ENCODE results near the gene IL17RB. TPM values are rescaled to one million over a fixed set of nuclear protein-coding genes. Genes with fewer than 3 reads are reported as not detected.
A peak's percentile ranks its signal among the peaks of the same experiment; 100 is the strongest.

IL17RB gene, protein sequence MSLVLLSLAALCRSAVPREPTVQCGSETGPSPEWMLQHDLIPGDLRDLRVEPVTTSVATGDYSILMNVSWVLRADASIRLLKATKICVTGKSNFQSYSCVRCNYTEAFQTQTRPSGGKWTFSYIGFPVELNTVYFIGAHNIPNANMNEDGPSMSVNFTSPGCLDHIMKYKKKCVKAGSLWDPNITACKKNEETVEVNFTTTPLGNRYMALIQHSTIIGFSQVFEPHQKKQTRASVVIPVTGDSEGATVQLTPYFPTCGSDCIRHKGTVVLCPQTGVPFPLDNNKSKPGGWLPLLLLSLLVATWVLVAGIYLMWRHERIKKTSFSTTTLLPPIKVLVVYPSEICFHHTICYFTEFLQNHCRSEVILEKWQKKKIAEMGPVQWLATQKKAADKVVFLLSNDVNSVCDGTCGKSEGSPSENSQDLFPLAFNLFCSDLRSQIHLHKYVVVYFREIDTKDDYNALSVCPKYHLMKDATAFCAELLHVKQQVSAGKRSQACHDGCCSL
- polyA plus RNA-seq (2013, experiment 1 of 2) = not detected
- 0.04 TPM for polyA plus RNA-seq (2013, experiment 2 of 2)

DNA sequence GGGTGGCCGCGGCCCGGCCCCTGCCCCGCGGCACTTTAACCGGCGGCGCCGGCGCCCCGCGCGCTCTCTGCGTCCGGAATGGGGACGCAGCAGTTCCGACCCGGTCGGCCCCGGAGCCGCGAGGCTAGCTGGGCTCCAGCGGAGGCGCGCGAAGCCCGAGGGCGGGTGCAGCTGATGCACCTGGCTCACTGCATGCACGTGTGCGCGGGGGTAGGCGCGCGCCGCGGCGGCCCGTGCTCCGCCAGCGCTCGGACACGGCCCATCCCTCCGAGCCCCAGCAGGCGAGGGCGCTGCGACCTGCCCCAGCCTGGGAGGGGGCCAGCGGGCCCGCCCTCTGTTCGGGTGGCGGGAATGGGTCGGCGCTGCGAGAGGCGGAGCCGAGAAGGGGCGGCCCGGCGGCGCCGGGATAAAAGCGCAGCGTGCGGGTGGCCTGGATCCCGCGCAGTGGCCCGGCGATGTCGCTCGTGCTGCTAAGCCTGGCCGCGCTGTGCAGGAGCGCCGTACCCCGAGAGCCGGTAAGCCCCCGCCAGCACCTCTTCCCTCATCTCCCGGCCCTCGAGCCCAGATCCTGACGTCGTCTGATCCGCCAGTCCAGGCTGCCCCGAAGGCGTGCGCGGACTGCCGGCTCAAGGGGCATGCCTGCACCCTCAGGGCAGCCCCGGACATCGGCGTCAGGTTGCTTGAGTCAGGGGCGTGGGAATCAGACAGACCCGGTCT, at the start of gene IL17RB, which contains the start of gene CHDH:
Gene IL17RB, plus strand, starts transcription at position 435 of the 717 bp plus-strand sequence. Its CDS starts 21 bp downstream, at position 456.
Gene CHDH, minus strand, starts transcription at position 286 of the 717 bp plus-strand sequence. CDS start 22,411 bp downstream, outside the sequence.
- Histone ChIP-seq H3K23ac (ENCODE audit: low read length in 2 of 2) (peak within 1 kb of the TSS in 1 of 2 experiments; percentile 2), H3K4me2 (ENCODE audit: low read length, poor library complexity, severe bottlenecking) (peak within 1 kb of the TSS; percentile 98), H3K4ac (ENCODE audit: low read depth in 1 of 2, low read length in 2 of 2) (no peak within 1 kb of the TSS), H2BK15ac (ENCODE audit: low read depth, poor library complexity, severe bottlenecking) (no peak within 1 kb of the TSS), H3K14ac (ENCODE audit: low read length in 2 of 2) (no peak within 1 kb of the TSS), H2AK5ac (ENCODE audit: low read length, severe bottlenecking) (no peak within 1 kb of the TSS), H2BK12ac (ENCODE audit: low read length in 2 of 2) (no peak within 1 kb of the TSS), H4K8ac (ENCODE audit: low read length) (no peak within 1 kb of the TSS), H3K4me3 (ENCODE audit: insufficient read depth in 1 of 2, low read depth in 1 of 2, low read length in 2 of 2) (peak within 1 kb of the TSS; percentile 71 to 82), H3K36me3 (ENCODE audit: control insufficient read depth in 1 of 2, insufficient read depth in 2 of 2, low read depth in 1 of 2, low read length in 2 of 2) (no peaks in the 10 kb centered on the region), H4K91ac (ENCODE audit: low read length) (peak within 1 kb of the TSS; percentile 10), H3K4me1 (ENCODE audit: control insufficient read depth, insufficient read depth, low read depth, low read length) (peaks cover 14% of the 10 kb centered on the region), H3K27ac (ENCODE audit: low read length, poor library complexity, severe bottlenecking) (no peak within 1 kb of the TSS), H2BK5ac (ENCODE audit: low read depth, low read length, poor library complexity, severe bottlenecking) (no peak within 1 kb of the TSS), H3K18ac (ENCODE audit: low read depth in 1 of 2, low read length in 2 of 2) (no peak within 1 kb of the TSS), H2AFZ (ENCODE audit: low read depth, low read length) (peak within 1 kb of the TSS; percentile 42), H2BK120ac (ENCODE audit: low read depth, low read length) (no peak within 1 kb of the TSS), H3K9ac (ENCODE audit: low read length) (peak within 1 kb of the TSS; percentile 79), H3K79me1 (replicated peaks; ENCODE audit: low read length, poor library complexity, severe bottlenecking) (no peaks in the 10 kb centered on the region), H3K27me3 (ENCODE audit: control insufficient read depth in 1 of 2, insufficient read depth in 1 of 2, low read length in 2 of 2) (peaks cover 18 to 29% of the 10 kb centered on the region in 2 experiments), H3K9me3 (ENCODE audit: control insufficient read depth, low read length) (no peaks in the 10 kb centered on the region)
- 12% methylated on average over 38 of the region's 91 CpGs for WGBS
- no peak for DNase-seq

DNA sequence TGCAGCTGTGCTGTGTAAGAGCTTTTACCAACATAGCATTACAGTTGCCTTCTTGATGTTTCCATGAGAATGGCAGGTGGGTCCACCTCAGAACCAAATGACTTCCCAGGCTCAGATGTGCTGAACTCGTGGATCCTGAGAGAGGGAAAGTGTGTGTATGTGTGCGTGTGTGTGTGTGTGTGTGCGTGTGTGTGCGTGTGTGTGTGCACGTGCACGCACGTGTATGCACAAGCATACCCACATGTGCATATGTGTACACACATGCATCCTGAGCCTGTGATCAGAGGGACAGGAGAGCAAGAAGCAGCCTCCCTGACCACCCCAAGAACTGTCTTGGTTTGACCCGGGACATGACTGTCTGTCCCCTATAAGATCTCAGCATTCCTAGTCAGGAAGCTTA, 48.2 kb upstream of the IL17RB start:
- H2BK120ac ChIP-seq (ENCODE audit: low read depth, low read length) = no peak overlapping the region
- no peak overlapping the region for H2AK5ac ChIP-seq (ENCODE audit: low read length, severe bottlenecking)
- no peak overlapping the region for H3K14ac ChIP-seq (ENCODE audit: low read length in 2 of 2)
- no peak overlapping the region for H3K4me2 ChIP-seq (ENCODE audit: low read length, poor library complexity, severe bottlenecking)
- H3K23ac ChIP-seq (ENCODE audit: low read length in 2 of 2) = no peak overlapping the region
- no peak overlapping the region for H4K91ac ChIP-seq (ENCODE audit: low read length)
- H2BK5ac ChIP-seq (ENCODE audit: low read depth, low read length, poor library complexity, severe bottlenecking) = no peak overlapping the region
- H2BK12ac ChIP-seq (ENCODE audit: low read length in 2 of 2) = no peak overlapping the region
- no peaks in the 10 kb centered on the region for H3K36me3 ChIP-seq (ENCODE audit: control insufficient read depth in 1 of 2, insufficient read depth in 2 of 2, low read depth in 1 of 2, low read length in 2 of 2)
- no peak overlapping the region for H2AFZ ChIP-seq (ENCODE audit: low read depth, low read length)
- WGBS = 83% methylated on average over 8 of the region's 8 CpGs
- H3K27me3 ChIP-seq (ENCODE audit: control insufficient read depth in 1 of 2, insufficient read depth in 1 of 2, low read length in 2 of 2) = peaks cover 0 to 15% of the 10 kb centered on the region in 2 experiments
- no peak overlapping the region for H3K9ac ChIP-seq (ENCODE audit: low read length)
- H3K4me3 ChIP-seq (ENCODE audit: insufficient read depth in 1 of 2, low read depth in 1 of 2, low read length in 2 of 2) = no peak overlapping the region
- H2BK15ac ChIP-seq (ENCODE audit: low read depth, poor library complexity, severe bottlenecking) = no peak overlapping the region
- H3K9me3 ChIP-seq (ENCODE audit: control insufficient read depth, low read length) = no peaks in the 10 kb centered on the region
- no peak overlapping the region for H3K27ac ChIP-seq (ENCODE audit: low read length, poor library complexity, severe bottlenecking)
- H3K4ac ChIP-seq (ENCODE audit: low read depth in 1 of 2, low read length in 2 of 2) = no peak overlapping the region
- no peak overlapping the region for H4K8ac ChIP-seq (ENCODE audit: low read length)
- H3K18ac ChIP-seq (ENCODE audit: low read depth in 1 of 2, low read length in 2 of 2) = no peak overlapping the region
- DNase-seq = no peak
- H3K79me1 ChIP-seq (replicated peaks; ENCODE audit: low read length, poor library complexity, severe bottlenecking) = no peaks in the 10 kb centered on the region
- H3K4me1 ChIP-seq (ENCODE audit: control insufficient read depth, insufficient read depth, low read depth, low read length) = peaks cover 3% of the 10 kb centered on the region

DNA sequence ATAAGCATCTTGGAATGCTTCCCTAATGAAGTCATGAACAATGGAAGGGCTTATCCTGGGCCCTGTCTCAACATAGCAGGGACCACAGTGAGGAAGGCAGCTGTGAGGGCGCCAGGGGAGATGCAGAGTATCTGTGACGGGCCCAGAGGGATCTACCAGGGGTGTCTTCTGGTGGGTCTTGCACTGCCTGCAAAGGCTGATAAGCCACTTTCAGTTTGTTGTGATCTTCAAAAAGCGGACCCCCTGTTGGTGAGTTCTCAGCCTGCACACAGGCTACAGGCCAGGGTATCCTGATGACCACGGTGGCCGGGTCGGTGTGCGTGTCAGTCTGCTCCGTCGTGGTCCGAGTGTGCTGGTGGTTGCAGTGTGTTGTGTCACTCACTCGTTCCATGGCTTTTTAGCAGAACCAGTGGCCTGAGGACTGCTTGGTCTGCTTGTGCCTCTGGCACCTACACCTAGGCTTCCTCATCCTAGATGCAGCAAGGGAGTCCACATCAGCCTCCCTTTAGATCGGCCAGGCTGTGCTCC, 47.0 kb upstream of the IL17RB start:
- H3K36me3 ChIP-seq (ENCODE audit: control insufficient read depth in 1 of 2, insufficient read depth in 2 of 2, low read depth in 1 of 2, low read length in 2 of 2) = no peaks in the 10 kb centered on the region
- no peak for DNase-seq
- H4K8ac ChIP-seq (ENCODE audit: low read length) = no peak overlapping the region
- no peaks in the 10 kb centered on the region for H3K9me3 ChIP-seq (ENCODE audit: control insufficient read depth, low read length)
- H3K9ac ChIP-seq (ENCODE audit: low read length) = no peak overlapping the region
- H3K4me2 ChIP-seq (ENCODE audit: low read length, poor library complexity, severe bottlenecking) = no peak overlapping the region
- no peak overlapping the region for H2BK15ac ChIP-seq (ENCODE audit: low read depth, poor library complexity, severe bottlenecking)
- no peak overlapping the region for H2AK5ac ChIP-seq (ENCODE audit: low read length, severe bottlenecking)
- H2BK5ac ChIP-seq (ENCODE audit: low read depth, low read length, poor library complexity, severe bottlenecking) = no peak overlapping the region
- H3K4ac ChIP-seq (ENCODE audit: low read depth in 1 of 2, low read length in 2 of 2) = no peak overlapping the region
- H3K14ac ChIP-seq (ENCODE audit: low read length in 2 of 2) = peak overlapping the region in 1 of 2 experiments; percentile 38
- peaks cover 0 to 15% of the 10 kb centered on the region in 2 experiments for H3K27me3 ChIP-seq (ENCODE audit: control insufficient read depth in 1 of 2, insufficient read depth in 1 of 2, low read length in 2 of 2)
- no peak overlapping the region for H4K91ac ChIP-seq (ENCODE audit: low read length)
- no peak overlapping the region for H3K23ac ChIP-seq (ENCODE audit: low read length in 2 of 2)
- H2BK120ac ChIP-seq (ENCODE audit: low read depth, low read length) = no peak overlapping the region
- peaks cover 7% of the 10 kb centered on the region for H3K4me1 ChIP-seq (ENCODE audit: control insufficient read depth, insufficient read depth, low read depth, low read length)
- H3K27ac ChIP-seq (ENCODE audit: low read length, poor library complexity, severe bottlenecking) = no peak overlapping the region
- no peak overlapping the region for H2AFZ ChIP-seq (ENCODE audit: low read depth, low read length)
- H3K18ac ChIP-seq (ENCODE audit: low read depth in 1 of 2, low read length in 2 of 2) = no peak overlapping the region
- H3K4me3 ChIP-seq (ENCODE audit: insufficient read depth in 1 of 2, low read depth in 1 of 2, low read length in 2 of 2) = no peak overlapping the region
- H3K79me1 ChIP-seq (replicated peaks; ENCODE audit: low read length, poor library complexity, severe bottlenecking) = no peaks in the 10 kb centered on the region
- 89% methylated on average over 12 of the region's 12 CpGs for WGBS
- H2BK12ac ChIP-seq (ENCODE audit: low read length in 2 of 2) = no peak overlapping the region
